ENCODE results near the gene DNAH17. TPM values are rescaled to one million over a fixed set of nuclear protein-coding genes. Genes with fewer than 3 reads are reported as not detected.

DNAH17 gene
- total and polyA plus RNA-seq, 2 experiments from 2014 or later = 0.64 TPM; not detected in 1

DNA sequence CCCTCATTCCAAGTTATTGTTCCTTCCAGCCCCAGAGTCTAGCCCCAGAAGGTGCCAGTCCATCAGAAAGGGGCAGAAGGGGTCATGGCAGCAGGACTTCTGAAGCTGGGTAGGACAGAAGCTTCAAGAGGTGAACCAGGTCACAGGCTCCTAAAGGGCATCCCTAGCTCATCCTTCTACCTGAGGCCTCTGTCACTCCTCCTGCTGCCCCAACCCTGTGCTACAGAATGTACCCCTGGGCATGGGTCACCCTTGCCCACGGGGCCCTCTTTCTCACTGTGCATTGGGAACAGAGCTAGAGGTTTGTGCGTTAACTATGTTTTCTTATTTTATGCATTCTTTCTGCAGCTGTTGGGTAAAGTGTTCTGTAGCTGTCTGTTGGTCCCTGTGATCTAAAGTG, 46.5 kb downstream of the DNAH17 start:
- in situ Hi-C loops (cut with MboI) = no loop called here
- Histone ChIP-seq H3K4me2 (ENCODE audit: unreplicated experiment) (no peak overlapping the region), H3K4me3 (no peak overlapping the region), H3K36me3 (ENCODE audit: low read depth) (no peaks in the 10 kb centered on the region), H3K9me2 (ENCODE audit: insufficient read depth) (no peaks in the 10 kb centered on the region), H3K9me3 (ENCODE audit: low read depth) (no peaks in the 10 kb centered on the region), H3F3A (ENCODE audit: insufficient read depth) (no peaks in the 10 kb centered on the region), H3K9ac (no peak overlapping the region), H3K27ac (no peak overlapping the region), H3K4me1 (ENCODE audit: insufficient read depth) (no peaks in the 10 kb centered on the region), H2AFZ (no peak overlapping the region), H4K20me1 (ENCODE audit: insufficient read depth) (no peaks in the 10 kb centered on the region), H3K27me3 (replicated peaks; ENCODE audit: insufficient read depth) (no peaks in the 10 kb centered on the region), H3K79me2 (ENCODE audit: insufficient read depth) (no peaks in the 10 kb centered on the region)
- 15 to 22% methylated on average over 2 of the region's 2 CpGs for WGBS, 2 experiments (ENCODE audit: low coverage in 1 of 2, low lambda C conversion rate in 2 of 2, missing lambda C conversion rate in 2 of 2)
- DNase-seq = no peak
- TF ChIP-seq EZH2phosphoT487 (IDR thresholded peaks at IDR 0.05; ENCODE audit: insufficient read depth, low read depth) = no peak
- TF ChIP-seq EZH2 (IDR thresholded peaks at IDR 0.05; ENCODE audit: insufficient read depth, poor library complexity, severe bottlenecking) = no peak

DNA sequence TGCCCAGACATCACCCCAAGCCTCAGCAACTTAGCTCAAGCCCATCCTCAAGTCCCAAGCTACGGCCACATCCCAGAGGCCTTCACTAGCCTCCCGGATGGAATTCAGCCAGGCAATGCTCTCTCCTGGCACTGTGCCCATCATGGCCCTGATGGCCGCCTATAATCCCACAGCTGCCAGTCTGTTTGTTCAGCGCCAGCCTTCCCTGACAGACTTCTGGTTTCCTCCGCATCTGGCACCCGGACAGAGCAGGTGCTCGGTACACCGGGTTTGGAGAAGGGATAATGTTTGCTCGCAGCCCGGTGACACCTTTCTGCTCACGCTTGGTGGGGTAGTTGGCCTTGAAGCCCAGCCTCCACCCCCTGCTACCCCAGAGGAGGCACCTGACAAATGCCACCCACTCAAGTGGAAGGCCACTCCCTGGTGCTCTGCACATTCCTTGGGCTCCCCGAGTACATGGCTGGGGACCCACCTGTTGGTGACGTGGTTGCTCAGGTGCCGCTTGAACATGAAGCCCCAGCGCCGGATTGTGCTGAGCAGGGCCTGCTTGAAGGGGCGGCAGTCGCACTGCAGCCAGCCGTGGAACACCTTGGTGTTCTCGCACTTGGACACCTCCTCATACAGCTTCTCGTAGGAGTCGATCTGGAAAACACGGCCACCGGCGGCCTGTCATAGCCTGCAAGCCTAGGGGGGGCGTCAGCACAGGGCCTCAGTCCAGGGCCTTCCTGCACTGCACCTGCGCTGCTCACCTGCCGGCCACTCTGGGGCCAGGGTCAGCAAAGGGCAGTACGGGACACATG, 47.1 kb downstream of the DNAH17 start:
- WGBS, 2 experiments (ENCODE audit: low coverage in 1 of 2, low lambda C conversion rate in 2 of 2, missing lambda C conversion rate in 2 of 2) = 85 to 88% methylated on average over 29 of the region's 29 CpGs
- H3F3A ChIP-seq (ENCODE audit: insufficient read depth) = no peaks in the 10 kb centered on the region
- DNase-seq = no peak
- H3K36me3 ChIP-seq (ENCODE audit: low read depth) = no peaks in the 10 kb centered on the region
- no peaks in the 10 kb centered on the region for H3K9me3 ChIP-seq (ENCODE audit: low read depth)
- no peak for TF ChIP-seq EZH2phosphoT487 (IDR thresholded peaks at IDR 0.05; ENCODE audit: insufficient read depth, low read depth)
- H2AFZ ChIP-seq = no peak overlapping the region
- no peak overlapping the region for H3K4me3 ChIP-seq
- no peak overlapping the region for H3K27ac ChIP-seq
- H3K9ac ChIP-seq = no peak overlapping the region
- no peaks in the 10 kb centered on the region for H3K27me3 ChIP-seq (replicated peaks; ENCODE audit: insufficient read depth)
- no peak overlapping the region for H3K4me2 ChIP-seq (ENCODE audit: unreplicated experiment)
- no peaks in the 10 kb centered on the region for H4K20me1 ChIP-seq (ENCODE audit: insufficient read depth)
- no peaks in the 10 kb centered on the region for H3K79me2 ChIP-seq (ENCODE audit: insufficient read depth)
- no peaks in the 10 kb centered on the region for H3K9me2 ChIP-seq (ENCODE audit: insufficient read depth)
- no peaks in the 10 kb centered on the region for H3K4me1 ChIP-seq (ENCODE audit: insufficient read depth)
- in situ Hi-C loops (cut with MboI) = no loop called here

DNA sequence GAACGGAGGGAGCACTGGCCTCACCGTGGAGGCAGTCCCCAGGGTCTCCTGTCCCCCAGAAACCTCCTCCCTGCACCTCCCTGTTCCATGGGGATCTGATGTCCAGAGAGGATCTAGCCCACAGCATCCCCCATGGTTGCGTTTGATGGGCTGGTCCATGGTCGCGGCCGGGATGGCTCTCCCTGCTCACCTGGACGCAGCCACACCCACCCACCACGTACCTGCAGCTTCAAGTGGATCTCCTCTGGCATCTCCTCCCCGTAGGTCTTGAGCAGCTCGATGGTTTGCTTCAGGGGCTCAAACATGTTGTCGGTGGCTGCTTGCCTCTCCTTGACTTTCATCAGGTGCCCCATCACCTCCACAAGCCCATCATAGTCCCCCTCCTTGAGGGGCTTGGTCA, 47.9 kb downstream of the DNAH17 start:
- Histone ChIP-seq H3K9ac (no peak overlapping the region), H4K20me1 (ENCODE audit: insufficient read depth) (no peaks in the 10 kb centered on the region), H3K4me1 (ENCODE audit: insufficient read depth) (no peaks in the 10 kb centered on the region), H3K9me3 (ENCODE audit: low read depth) (no peaks in the 10 kb centered on the region), H3K4me3 (no peak overlapping the region), H3K36me3 (ENCODE audit: low read depth) (no peaks in the 10 kb centered on the region), H2AFZ (no peak overlapping the region), H3K9me2 (ENCODE audit: insufficient read depth) (no peaks in the 10 kb centered on the region), H3F3A (ENCODE audit: insufficient read depth) (no peaks in the 10 kb centered on the region), H3K27me3 (replicated peaks; ENCODE audit: insufficient read depth) (no peaks in the 10 kb centered on the region), H3K4me2 (ENCODE audit: unreplicated experiment) (no peak overlapping the region), H3K27ac (no peak overlapping the region), H3K79me2 (ENCODE audit: insufficient read depth) (no peaks in the 10 kb centered on the region)
- WGBS, 2 experiments (ENCODE audit: low coverage in 1 of 2, low lambda C conversion rate in 2 of 2, missing lambda C conversion rate in 2 of 2) = 53 to 54% methylated on average over 11 of the region's 11 CpGs
- no peak for DNase-seq
- no peak for TF ChIP-seq EZH2phosphoT487 (IDR thresholded peaks at IDR 0.05; ENCODE audit: insufficient read depth, low read depth)
- TF ChIP-seq EZH2 (IDR thresholded peaks at IDR 0.05; ENCODE audit: insufficient read depth, poor library complexity, severe bottlenecking) = no peak
- in situ Hi-C loops (cut with MboI) = no loop called here

DNA sequence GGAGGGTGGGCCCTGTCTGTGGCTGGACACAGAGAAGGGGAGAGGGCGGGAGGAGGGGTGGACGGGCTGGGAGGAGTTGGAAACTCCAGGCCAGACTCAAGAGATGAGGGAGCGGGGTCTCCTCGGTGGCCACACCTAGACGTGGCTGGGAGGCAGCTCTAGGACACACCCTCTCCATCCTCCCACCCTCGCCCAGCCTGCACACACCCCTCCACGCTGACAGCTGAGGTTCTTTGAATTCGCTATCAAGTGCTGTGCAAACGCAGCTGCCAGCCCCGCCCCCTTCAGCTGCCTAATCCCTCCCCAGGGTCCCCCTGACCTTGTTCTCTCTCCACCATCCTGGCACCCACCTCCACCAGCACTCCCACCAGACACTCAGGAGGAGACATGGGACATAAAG, 48.7 kb downstream of the DNAH17 start:
- H3F3A ChIP-seq (ENCODE audit: insufficient read depth) = no peaks in the 10 kb centered on the region
- no peaks in the 10 kb centered on the region for H3K9me2 ChIP-seq (ENCODE audit: insufficient read depth)
- H3K36me3 ChIP-seq (ENCODE audit: low read depth) = no peaks in the 10 kb centered on the region
- no peaks in the 10 kb centered on the region for H4K20me1 ChIP-seq (ENCODE audit: insufficient read depth)
- DNase-seq = no peak
- WGBS, 2 experiments (ENCODE audit: low coverage in 1 of 2, low lambda C conversion rate in 2 of 2, missing lambda C conversion rate in 2 of 2) = 42 to 60% methylated on average over 5 to 10 of the region's 10 CpGs
- H3K4me1 ChIP-seq (ENCODE audit: insufficient read depth) = no peaks in the 10 kb centered on the region
- H2AFZ ChIP-seq = no peak overlapping the region
- TF ChIP-seq EZH2 (IDR thresholded peaks at IDR 0.05; ENCODE audit: insufficient read depth, poor library complexity, severe bottlenecking) (no peak), EZH2phosphoT487 (IDR thresholded peaks at IDR 0.05; ENCODE audit: insufficient read depth, low read depth) (no peak)
- in situ Hi-C loops (cut with MboI) = no loop called here
- H3K4me3 ChIP-seq = no peak overlapping the region
- H3K79me2 ChIP-seq (ENCODE audit: insufficient read depth) = no peaks in the 10 kb centered on the region
- no peaks in the 10 kb centered on the region for H3K27me3 ChIP-seq (replicated peaks; ENCODE audit: insufficient read depth)
- H3K4me2 ChIP-seq (ENCODE audit: unreplicated experiment) = no peak overlapping the region
- H3K9me3 ChIP-seq (ENCODE audit: low read depth) = no peaks in the 10 kb centered on the region
- H3K9ac ChIP-seq = no peak overlapping the region
- no peak overlapping the region for H3K27ac ChIP-seq
